Gastroesophageal sphincter (tissue), 4 donors: ENCODE results near the gene GALNT17. TPM values are rescaled to one million over a fixed set of nuclear protein-coding genes. Genes with fewer than 3 reads are reported as not detected.

Experiments
- ATAC-seq: fragments of 150-250 bp; one replicate; pipeline ENCODE4 v1.9.1; 2016; ENCODE audit warnings: mild to moderate bottlenecking, moderate library complexity
- H3K27ac ChIP-seq, 4 donors: fragments of 200-600 bp; sonication (generic) in 3 of 4; 1 replicate in 3 of 4; 2 replicates in 1 of 4; pipeline ENCODE4 v1.5.1; 2016 to 2019
- H3K27me3 ChIP-seq: fragments of 200-600 bp; sonication (generic); one replicate; pipeline ENCODE4 v1.5.1; 2019
- H3K36me3 ChIP-seq, 2 donors: fragments of 200-600 bp; sonication (generic); one replicate each; pipeline ENCODE4 v1.5.1; 2019; ENCODE audit warnings: control low read depth in 1 of 2
- H3K4me1 ChIP-seq, 3 donors: fragments of 200-600 bp; sonication (generic); 1 replicate in 2 of 3; 2 replicates in 1 of 3; pipeline ENCODE4 v1.5.1; 2016 to 2019; ENCODE audit warnings: control low read depth in 2 of 3
- H3K4me3 ChIP-seq, 2 donors: fragments of 200-600 bp; sonication (generic); one replicate each; pipeline ENCODE4 v1.5.1; 2019; ENCODE audit warnings: mild to moderate bottlenecking in 1 of 2, moderate library complexity in 1 of 2
- H3K9me3 ChIP-seq, 3 donors: fragments of 200-600 bp; sonication (generic); one replicate each; pipeline ENCODE4 v1.5.1; 2017 to 2019; ENCODE audit warnings: control low read depth in 2 of 3
- CTCF ChIP-seq, 4 experiments: fragments of 200-600 bp in 2 of 4; fragments of 450-650 bp in 2 of 4; sonication (generic) in 1 of 4; IDR thresholded peaks; one replicate each; pipeline ENCODE4 v1.5.1; 2017 to 2019; ENCODE audit warnings: antibody characterized with exemption in 4 of 4, mild to moderate bottlenecking in 2 of 4, moderate library complexity in 2 of 4
- EP300 ChIP-seq: sonication (generic); formaldehyde crosslinking; IDR thresholded peaks from one replicate; pipeline ENCODE4 v1.6.1; 2017; ENCODE audit warnings: antibody characterized with exemption, mild to moderate bottlenecking
- POLR2A ChIP-seq, 2 donors: fragments of 450-650 bp; IDR thresholded peaks; one replicate each; pipeline ENCODE4 v1.6.1; 2017; ENCODE audit warnings: antibody characterized with exemption in 2 of 2, mild to moderate bottlenecking in 2 of 2, moderate library complexity in 1 of 2
- POLR2AphosphoS5 ChIP-seq: sonication (generic); formaldehyde crosslinking; IDR thresholded peaks from one replicate; pipeline ENCODE4 v1.6.1; 2017; ENCODE audit warnings: antibody characterized with exemption
- WGBS, 2 donors: methylation state at CpG; one replicate each; pipeline ENCODE4 v1.1.5; 2018; ENCODE audit warnings: low coverage in 1 of 2; 5-methylcytosine and 5-hydroxymethylcytosine counted together
- total RNA-seq, 4 donors: library from RNA; depleted of rRNA; stranded (reverse); fragments of >200 nt; gene quantifications; one replicate each; pipeline ENCODE4 v1.1.0, GENCODE V29; 2016

The GALNT17 gene
- total RNA-seq, 4 donors from 2014 or later: 16.7 to 93.2 (median 34.8) TPM

DNA sequence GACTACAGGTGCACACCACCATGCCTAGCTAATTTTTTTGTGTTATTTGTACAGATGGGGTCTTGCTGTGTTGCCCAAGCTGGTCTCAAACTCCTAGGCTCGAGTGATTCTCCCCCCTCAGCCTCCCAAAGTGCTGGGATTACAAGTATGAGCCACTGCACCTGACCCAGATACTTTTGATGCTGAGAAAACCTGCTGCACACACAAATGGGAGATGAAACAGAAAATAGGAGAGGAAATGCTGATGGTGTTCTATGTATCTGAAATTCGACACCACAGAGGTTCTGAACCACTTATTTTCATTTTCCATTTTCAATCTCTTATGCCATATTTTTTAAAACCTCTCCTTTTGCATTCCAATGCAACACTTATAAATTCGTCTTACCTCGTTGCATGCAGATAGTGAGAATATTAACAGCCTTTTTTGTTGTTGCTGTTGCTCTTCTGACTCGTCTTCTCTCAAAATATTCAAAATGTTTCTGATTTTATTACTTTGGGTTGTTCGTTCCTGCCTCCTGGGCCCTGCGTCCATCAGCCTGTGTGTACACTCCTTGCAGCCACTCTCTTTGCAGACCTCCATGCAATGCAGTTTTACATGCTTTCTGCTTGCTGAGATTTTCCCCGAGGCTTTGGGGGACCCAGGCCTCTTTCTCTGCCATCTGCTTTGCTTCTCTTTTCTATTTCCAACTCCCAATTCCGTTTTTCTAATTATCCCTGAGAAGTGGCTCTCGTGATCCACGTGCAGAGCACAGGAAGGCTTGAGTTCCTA, 556.1 kb downstream of the GALNT17 start:
- TF ChIP-seq POLR2A (IDR thresholded peaks at IDR 0.05) (no peak), EP300 (no peak), POLR2AphosphoS5 (no peak), CTCF (IDR thresholded peaks at IDR 0.05) (no peak)
- H3K9me3 ChIP-seq: no peaks in the 10 kb centered on the region
- no peak overlapping the region for H3K27ac ChIP-seq
- no peak overlapping the region for H3K4me3 ChIP-seq
- peaks cover 0 to 8% of the 10 kb centered on the region in 2 donors for H3K36me3 ChIP-seq
- ATAC-seq: no peak
- WGBS, 2 donors: 69 to 81% methylated on average over 9 to 11 of the region's 11 CpGs
- H3K4me1 ChIP-seq: no peaks in the 10 kb centered on the region
- no peaks in the 10 kb centered on the region for H3K27me3 ChIP-seq

- no peak overlapping the region for H3K4me3 ChIP-seq
- H3K9me3 ChIP-seq: no peaks in the 10 kb centered on the region
- H3K27ac ChIP-seq: no peak overlapping the region
- H3K36me3 ChIP-seq: peaks cover 0 to 4% of the 10 kb centered on the region in 2 donors
- no peak for TF ChIP-seq EP300
- TF ChIP-seq POLR2A (IDR thresholded peaks at IDR 0.05): no peak
- TF ChIP-seq POLR2AphosphoS5: no peak
- no peak for TF ChIP-seq CTCF (IDR thresholded peaks at IDR 0.05)
- H3K27me3 ChIP-seq: no peaks in the 10 kb centered on the region
- ATAC-seq: no peak
- no peaks in the 10 kb centered on the region for H3K4me1 ChIP-seq
- WGBS, 2 donors: 33 to 65% methylated on average over 1 of the region's 1 CpG
Observed at GRCh38 chr7:71691538-71691937, 559.6 kb downstream of the GALNT17 start.

- no peak for TF ChIP-seq POLR2A (IDR thresholded peaks at IDR 0.05)
- TF ChIP-seq CTCF (IDR thresholded peaks at IDR 0.05): no peak
- TF ChIP-seq POLR2AphosphoS5: no peak
- TF ChIP-seq EP300: no peak
- Histone ChIP-seq H3K36me3 (no peaks in the 10 kb centered on the region), H3K9me3 (no peaks in the 10 kb centered on the region), H3K4me3 (no peak overlapping the region), H3K27ac (no peak overlapping the region), H3K4me1 (no peaks in the 10 kb centered on the region), H3K27me3 (no peaks in the 10 kb centered on the region)
- 50 to 83% methylated on average over 3 to 4 of the region's 6 CpGs for WGBS, 2 donors
- ATAC-seq: no peak
Observed at GRCh38 chr7:71694665-71695064, 562.7 kb downstream of the GALNT17 start.

GRCh38 chr7:71695186-71695585, 563.2 kb downstream of the GALNT17 start:
- Histone ChIP-seq H3K4me3 (no peak overlapping the region), H3K27ac (no peak overlapping the region), H3K27me3 (no peaks in the 10 kb centered on the region), H3K9me3 (no peaks in the 10 kb centered on the region), H3K36me3 (no peaks in the 10 kb centered on the region), H3K4me1 (no peaks in the 10 kb centered on the region)
- 76 to 88% methylated on average over 1 to 2 of the region's 2 CpGs for WGBS, 2 donors
- no peak for ATAC-seq
- TF ChIP-seq EP300 (no peak), POLR2A (IDR thresholded peaks at IDR 0.05) (no peak), CTCF (IDR thresholded peaks at IDR 0.05) (no peak), POLR2AphosphoS5 (no peak)

DNA sequence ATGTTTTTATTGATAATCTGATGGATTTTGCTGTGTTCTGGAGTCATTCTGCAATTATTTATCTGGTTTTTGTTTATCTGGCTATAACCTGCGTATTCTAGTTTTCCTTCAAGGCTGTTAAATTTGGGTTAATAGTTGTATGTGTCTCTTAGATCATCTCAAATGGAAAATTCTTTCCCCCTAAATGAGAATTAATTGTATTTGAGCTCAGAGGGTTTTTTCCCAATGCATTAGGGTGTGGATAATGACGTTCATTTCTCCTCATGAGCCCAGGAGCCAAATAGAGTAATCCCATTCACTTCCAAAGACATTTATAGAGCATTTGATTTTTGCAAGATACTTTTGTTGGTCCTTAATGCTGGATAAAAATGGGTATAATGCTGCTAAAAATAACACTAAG, 564.6 kb downstream of the GALNT17 start:
- Histone ChIP-seq H3K4me1 (no peaks in the 10 kb centered on the region), H3K27me3 (no peaks in the 10 kb centered on the region), H3K36me3 (no peaks in the 10 kb centered on the region), H3K27ac (no peak overlapping the region), H3K4me3 (no peak overlapping the region), H3K9me3 (no peaks in the 10 kb centered on the region)
- 75 to 83% methylated on average over 2 of the region's 2 CpGs for WGBS, 2 donors
- ATAC-seq: no peak
- TF ChIP-seq EP300: no peak
- no peak for TF ChIP-seq POLR2A (IDR thresholded peaks at IDR 0.05)
- no peak for TF ChIP-seq CTCF (IDR thresholded peaks at IDR 0.05)
- TF ChIP-seq POLR2AphosphoS5: no peak
